ENCODE results near the gene CHD6. TPM values are rescaled to one million over a fixed set of nuclear protein-coding genes. Genes with fewer than 3 reads are reported as not detected.

The CHD6 gene
- total RNA-seq, 6 experiments from 2014 or later, result 9.3 to 24.1 (median 16.6) TPM

GRCh38 chr20:41483553-41483930 lies 134.6 kb downstream of the CHD6 start:
- WGBS (ENCODE audit: insufficient coverage, low coverage, low lambda C conversion rate, missing lambda C conversion rate), result 100% methylated on average over 1 of the region's 1 CpG
- H3K27me3 ChIP-seq, result no peaks in the 10 kb centered on the region
- intact Hi-C loops (cut with DNase I), result no loop called here
- H3K27ac ChIP-seq, result no peak overlapping the region
- DNase-seq (no peak), ATAC-seq (no peak)
- TF ChIP-seq CTCF (IDR thresholded peaks at IDR 0.05) (no peak), POLR2A (IDR thresholded peaks at IDR 0.05) (no peak)
- peaks cover 0 to 31% (median 8%) of the 10 kb centered on the region in 4 donors for H3K36me3 ChIP-seq
- H3K9me3 ChIP-seq, result no peaks in the 10 kb centered on the region
- no peak overlapping the region for H3K4me3 ChIP-seq
- H3K4me1 ChIP-seq, result no peaks in the 10 kb centered on the region

DNA sequence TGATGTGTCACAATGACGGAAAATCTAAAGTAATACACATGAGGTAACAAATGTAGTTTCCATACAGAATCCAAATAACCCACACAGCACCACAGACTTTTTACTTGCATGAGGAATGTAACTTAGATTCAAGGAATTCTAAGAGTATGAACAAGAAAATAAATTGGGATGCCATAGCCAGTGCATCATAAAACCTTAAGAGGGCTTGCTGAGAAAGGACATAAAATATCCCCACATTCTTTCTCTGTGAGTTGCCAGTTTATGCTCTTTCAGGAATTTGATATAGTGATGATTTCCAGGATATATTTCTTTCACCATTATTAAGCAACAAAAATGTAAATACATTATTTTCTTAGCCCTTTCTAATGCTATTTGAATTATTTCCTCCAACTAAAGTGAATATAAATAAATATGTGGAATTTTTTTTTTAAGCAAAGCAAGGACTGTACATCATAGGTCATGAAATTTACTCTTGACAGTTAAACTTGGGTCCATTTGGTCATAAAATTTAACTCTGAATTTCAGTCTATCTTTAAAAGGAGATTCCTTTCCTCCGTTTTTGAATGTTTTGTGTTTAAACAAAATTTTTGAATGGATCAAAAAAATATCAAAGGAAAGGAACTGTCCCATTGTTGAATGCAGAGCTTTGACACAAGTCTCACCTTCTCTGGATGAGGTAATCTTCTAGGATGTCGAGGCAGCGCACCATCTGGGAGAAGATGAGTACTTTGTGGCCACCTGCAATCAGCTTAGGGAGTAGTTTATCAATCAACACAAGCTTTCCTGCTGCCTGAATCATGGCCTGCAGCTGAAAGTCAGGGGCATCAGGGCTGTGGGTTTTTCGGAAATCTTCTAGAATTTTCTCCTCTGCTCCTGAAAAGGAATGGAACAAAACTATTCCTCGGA lies 135.3 kb downstream of the CHD6 start:
- ATAC-seq (no peak), DNase-seq (no peak)
- H3K4me3 ChIP-seq, result no peak overlapping the region
- H3K36me3 ChIP-seq, result peaks cover 0 to 25% (median 5%) of the 10 kb centered on the region in 4 donors
- TF ChIP-seq CTCF (IDR thresholded peaks at IDR 0.05) (no peak), POLR2A (IDR thresholded peaks at IDR 0.05) (no peak)
- intact Hi-C loops (cut with DNase I), result no loop called here
- WGBS (ENCODE audit: insufficient coverage, low coverage, low lambda C conversion rate, missing lambda C conversion rate), result 84% methylated on average over 6 of the region's 6 CpGs
- H3K27ac ChIP-seq, result no peak overlapping the region
- H3K4me1 ChIP-seq, result no peaks in the 10 kb centered on the region
- H3K9me3 ChIP-seq, result no peaks in the 10 kb centered on the region
- H3K27me3 ChIP-seq, result no peaks in the 10 kb centered on the region

- WGBS (ENCODE audit: insufficient coverage, low coverage, low lambda C conversion rate, missing lambda C conversion rate), result 61% methylated on average over 2 of the region's 2 CpGs
- no peaks in the 10 kb centered on the region for H3K27me3 ChIP-seq
- no peak overlapping the region for H3K4me3 ChIP-seq
- DNase-seq (no peak), ATAC-seq (no peak)
- peaks cover 0 to 16% (median 5%) of the 10 kb centered on the region in 4 donors for H3K4me1 ChIP-seq
- peaks cover 0 to 17% (median 0%) of the 10 kb centered on the region in 4 donors for H3K36me3 ChIP-seq
- no peaks in the 10 kb centered on the region for H3K9me3 ChIP-seq
- TF ChIP-seq CTCF (IDR thresholded peaks at IDR 0.05), result no peak
- no peak for TF ChIP-seq POLR2A (IDR thresholded peaks at IDR 0.05)
- intact Hi-C loops (cut with DNase I), result no loop called here
- H3K27ac ChIP-seq, result no peak overlapping the region
Measured at GRCh38 chr20:41480054-41480770, 138.0 kb downstream of the CHD6 start.

- DNase-seq (no peak), ATAC-seq (no peak)
- Histone ChIP-seq H3K4me1 (peaks cover 0 to 16% (median 5%) of the 10 kb centered on the region in 4 donors), H3K9me3 (no peaks in the 10 kb centered on the region), H3K27ac (no peak overlapping the region), H3K4me3 (no peak overlapping the region), H3K27me3 (no peaks in the 10 kb centered on the region), H3K36me3 (peaks cover 0 to 15% (median 0%) of the 10 kb centered on the region in 4 donors)
- 100% methylated on average over 1 of the region's 1 CpG for WGBS (ENCODE audit: insufficient coverage, low coverage, low lambda C conversion rate, missing lambda C conversion rate)
- TF ChIP-seq CTCF (IDR thresholded peaks at IDR 0.05) (no peak), POLR2A (IDR thresholded peaks at IDR 0.05) (no peak)
- intact Hi-C loops (cut with DNase I), result no loop called here
Measured at GRCh38 chr20:41479113-41479512, 139.1 kb downstream of the CHD6 start.

Measured in right lobe of liver (tissue), 6 donors.